Putamen (tissue), 1 donor: ENCODE results near the gene SRGAP1.
"Not testable (repeated sequence)": the region's sequence is repeated elsewhere in the genome, so short reads cannot be mapped to it uniquely, and the experiment has no call there.

Source experiments
- DNase-seq: peaks from one replicate; pipeline ENCODE4 v3.0.0-alpha.2; 2016; ENCODE audit warnings: low spot score

SRGAP1 gene

GRCh38 chr12:64007853-64008252 lies 163.4 kb downstream of the SRGAP1 start:
- no peak for DNase-seq

DNA sequence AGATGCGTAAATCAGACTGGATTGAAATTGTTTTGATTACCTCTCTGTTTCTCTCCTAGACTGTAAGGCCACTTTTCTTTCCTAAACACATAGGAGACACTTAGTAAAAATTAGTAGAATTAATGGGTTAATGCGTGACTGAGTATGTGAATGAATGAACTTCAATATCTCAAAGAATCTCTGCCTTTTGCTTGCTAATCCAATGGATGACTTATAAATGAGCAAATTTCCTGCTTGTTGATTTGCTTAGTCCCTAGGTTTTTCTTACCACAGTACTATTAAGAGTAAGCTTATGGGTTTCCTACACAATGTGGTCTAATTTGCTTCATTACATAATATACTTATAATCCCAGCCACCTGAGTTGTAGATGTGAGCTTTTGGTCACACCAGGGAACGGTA lies 164.1 kb downstream of the SRGAP1 start:
- DNase-seq: no peak

GRCh38 chr12:64009321-64010068 lies 165.0 kb downstream of the SRGAP1 start:
- DNase-seq: no peak

DNA sequence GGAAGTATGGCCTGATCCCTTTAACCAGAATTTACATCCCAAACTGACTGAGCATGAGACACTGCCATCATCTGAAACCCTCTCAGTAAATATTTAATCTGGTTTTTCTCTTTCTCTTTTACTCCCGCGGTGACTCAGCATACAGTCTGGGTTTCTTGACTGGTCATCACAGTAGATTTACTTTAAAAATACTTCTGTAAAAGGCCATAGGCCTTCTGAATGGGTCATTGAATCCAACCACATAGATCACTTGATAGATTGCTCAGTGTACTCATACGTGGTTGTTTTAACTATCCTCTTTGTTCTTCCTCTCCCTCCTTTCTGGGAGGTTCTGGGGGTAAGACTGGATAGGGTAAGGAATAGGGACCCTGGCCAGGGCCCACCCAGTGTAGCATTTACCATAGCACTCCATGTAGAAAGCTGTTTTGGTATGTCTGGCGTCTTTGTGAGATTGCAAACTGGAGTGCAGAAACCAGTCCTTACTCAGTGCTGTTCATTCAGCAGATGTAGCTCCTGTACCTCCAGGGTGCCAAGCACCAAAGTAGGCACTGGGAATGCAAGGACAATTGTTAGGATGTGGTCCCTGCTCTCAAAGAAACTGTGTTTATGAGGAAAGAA lies 165.7 kb downstream of the SRGAP1 start:
- DNase-seq: no peak

- no peak for DNase-seq
Observed at GRCh38 chr12:64016521-64016920, 172.0 kb downstream of the SRGAP1 start.

DNA sequence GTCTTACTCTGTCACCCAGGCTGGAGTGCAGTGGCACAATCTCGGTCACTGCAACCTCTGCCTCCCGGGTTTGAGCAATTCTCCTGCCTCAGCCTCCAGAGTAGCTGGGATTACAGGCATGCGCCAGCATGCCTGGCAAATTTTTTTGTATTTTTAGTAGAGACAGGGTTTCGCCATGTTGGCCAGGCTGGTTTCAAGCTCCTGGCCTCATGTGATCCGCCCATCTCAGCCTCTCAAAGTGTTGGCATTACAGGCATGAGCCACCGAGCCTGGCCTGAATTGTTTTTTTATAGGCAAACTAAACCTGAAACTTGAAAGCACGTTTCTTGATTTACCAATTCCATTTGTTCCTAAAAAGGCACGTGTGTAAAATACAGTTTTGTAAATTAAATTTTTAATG lies 173.6 kb downstream of the SRGAP1 start:
- DNase-seq: not testable (repeated sequence)

DNA sequence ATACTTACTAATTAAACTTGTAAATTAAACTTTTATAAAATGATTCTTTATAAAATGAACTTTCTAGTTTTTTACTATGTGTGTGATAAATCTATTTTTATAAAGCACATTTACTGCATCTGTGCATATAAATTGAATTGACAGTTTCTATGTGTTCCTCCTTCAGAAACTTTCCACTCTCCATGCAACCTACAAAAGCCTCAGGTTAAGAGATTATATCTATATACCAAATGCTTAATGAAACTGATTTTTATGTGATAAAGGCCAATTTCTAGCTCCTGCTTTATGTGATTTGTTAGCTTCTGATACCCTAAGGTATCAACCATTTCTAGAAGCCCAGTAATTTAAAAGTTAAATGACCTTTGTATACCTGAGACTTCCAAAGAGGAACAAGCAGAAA lies 174.0 kb downstream of the SRGAP1 start:
- no peak for DNase-seq

- no peak for DNase-seq
Observed at GRCh38 chr12:64019101-64019500, 174.6 kb downstream of the SRGAP1 start.

DNA sequence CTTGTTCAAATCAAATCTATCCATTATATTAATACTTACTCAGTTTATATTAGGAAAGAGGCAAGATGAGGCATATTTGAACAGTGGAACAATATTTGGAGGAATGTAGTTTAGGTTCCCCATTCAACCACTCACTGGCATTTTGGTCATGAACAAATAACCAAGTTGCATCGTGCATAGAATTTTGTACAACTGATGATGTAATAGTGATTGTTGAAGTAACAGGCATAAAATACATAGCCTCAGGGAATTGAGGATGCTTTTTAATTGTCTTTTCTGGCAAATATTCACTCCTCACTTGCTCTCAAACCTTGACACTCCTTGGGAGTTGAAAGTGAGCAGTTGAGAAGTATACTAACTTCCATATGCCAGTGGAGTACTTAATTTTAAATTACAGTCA lies 175.2 kb downstream of the SRGAP1 start:
- DNase-seq: no peak

DNA sequence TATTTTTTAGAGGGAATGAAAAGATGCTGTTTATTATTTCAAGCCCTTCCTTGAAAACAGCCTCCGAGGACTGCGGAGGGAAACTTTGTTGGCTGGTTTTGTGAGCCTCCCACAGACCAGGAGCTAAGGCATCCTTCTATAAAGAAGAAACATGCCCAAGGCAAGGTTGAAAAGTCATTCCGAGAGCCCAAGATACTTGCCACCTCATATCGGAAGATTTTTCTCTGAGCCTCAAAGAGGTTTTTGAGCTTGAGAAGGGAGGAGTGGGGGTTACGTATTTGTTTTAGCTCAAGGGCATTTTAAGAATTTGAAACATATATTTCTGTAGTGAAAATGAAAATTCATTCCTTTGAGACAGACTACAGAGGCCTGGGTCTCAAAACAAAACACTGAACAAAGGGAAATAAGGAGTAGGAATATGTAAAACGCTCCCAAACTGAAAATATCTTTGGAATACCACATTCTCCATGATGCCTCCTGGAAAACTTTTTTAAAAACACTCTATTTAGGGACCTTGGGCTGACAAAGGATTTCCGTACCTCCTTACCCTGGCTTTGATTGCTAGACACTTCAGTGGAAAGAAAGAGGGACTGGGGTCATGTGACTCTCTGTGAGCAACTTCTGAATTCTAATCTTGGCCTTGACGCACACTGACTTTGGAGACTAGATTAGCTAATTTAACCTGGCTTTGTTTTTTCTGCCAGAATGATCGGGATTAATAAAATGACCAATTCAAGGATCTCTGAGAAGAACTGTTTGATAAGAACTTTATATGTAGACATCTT lies 180.9 kb downstream of the SRGAP1 start:
- no peak for DNase-seq

GRCh38 chr12:64027311-64027710 lies 182.8 kb downstream of the SRGAP1 start:
- DNase-seq: no peak

GRCh38 chr12:64028541-64028940 lies 184.0 kb downstream of the SRGAP1 start:
- no peak for DNase-seq

- no peak for DNase-seq
Observed at GRCh38 chr12:64029013-64029857, 184.7 kb downstream of the SRGAP1 start.

DNA sequence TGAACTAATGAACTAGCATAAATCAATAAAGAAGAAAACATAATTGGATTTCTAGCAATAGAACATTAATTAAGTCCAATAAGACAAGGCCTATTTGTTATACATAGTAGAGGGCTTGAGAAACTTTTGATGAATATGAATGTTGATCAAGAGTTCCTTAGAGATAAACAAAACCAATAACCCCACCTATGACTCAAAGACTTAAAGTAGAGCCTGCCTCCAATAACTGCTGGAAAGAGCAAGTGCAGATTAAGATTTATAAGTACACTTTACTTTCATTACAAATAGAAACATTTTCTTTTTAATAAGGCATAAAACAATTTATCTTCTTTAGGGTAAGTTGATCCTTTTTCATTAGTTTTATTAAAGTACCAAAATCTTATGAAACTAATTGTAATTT lies 185.7 kb downstream of the SRGAP1 start:
- DNase-seq: no peak

DNA sequence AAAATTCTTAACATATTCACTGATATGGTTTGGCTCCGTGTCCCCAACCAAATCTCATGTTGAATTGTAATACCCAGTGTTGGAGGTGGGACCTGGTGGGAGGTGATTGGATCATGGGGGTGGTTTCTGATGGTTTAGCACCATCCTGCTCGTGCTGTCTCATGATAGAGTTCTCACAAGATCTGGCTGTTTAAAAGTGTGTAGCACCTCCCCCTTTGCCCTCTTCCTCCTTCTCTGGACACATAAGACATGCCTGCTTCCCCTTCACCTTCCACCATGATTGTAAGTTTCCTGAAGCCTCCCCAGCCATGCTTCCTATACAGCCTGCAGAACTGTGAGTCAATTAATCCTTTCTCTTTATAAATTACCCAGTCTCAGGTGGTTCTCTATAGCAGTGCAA lies 189.6 kb downstream of the SRGAP1 start:
- not testable (repeated sequence) for DNase-seq

DNA sequence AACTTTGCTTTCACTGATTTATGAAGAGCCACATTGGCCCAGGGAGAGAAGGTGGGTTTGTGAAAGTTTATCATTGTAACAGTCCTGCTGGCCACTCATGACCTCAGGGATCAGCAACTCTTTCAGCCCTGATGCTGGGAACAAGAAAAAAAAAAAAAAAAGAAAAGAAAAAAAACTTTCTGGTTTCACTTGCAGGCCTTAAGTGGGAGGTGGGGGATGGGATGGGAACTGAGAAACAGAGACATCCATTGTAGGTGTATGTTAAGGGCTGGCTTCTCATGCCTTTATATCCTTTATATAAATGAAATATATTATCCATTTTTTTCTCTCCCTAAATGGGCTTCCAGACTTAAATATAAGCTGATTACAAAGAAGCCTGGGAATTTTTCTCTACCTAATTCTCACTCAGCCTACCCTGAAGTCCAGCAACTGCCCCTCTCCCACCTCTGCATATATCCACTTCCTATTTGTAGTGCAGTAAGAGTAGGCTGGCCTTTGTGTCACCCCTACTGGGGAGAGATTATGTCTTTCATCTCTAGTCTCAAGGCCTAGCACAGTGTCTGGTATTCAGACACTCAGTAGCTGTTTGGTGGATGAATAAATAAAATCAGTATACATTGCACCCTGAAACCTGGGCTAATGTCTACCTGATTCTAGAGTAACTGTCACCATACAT lies 190.5 kb downstream of the SRGAP1 start:
- no peak for DNase-seq

GRCh38 chr12:64036414-64036813 lies 191.9 kb downstream of the SRGAP1 start:
- DNase-seq: no peak

GRCh38 chr12:64039281-64039871 lies 194.9 kb downstream of the SRGAP1 start:
- DNase-seq: no peak

GRCh38 chr12:64042911-64043310 lies 198.4 kb downstream of the SRGAP1 start:
- DNase-seq: no peak

GRCh38 chr12:64044191-64044590 lies 199.7 kb downstream of the SRGAP1 start:
- no peak for DNase-seq

- no peak for DNase-seq
Observed at GRCh38 chr12:64051057-64051456, 206.6 kb downstream of the SRGAP1 start.
